ENCODE data around the gene LPIN3. TPM values are rescaled to one million over a fixed set of nuclear protein-coding genes. Genes with fewer than 3 reads are reported as not detected.

Gene LPIN3
- total RNA-seq, 2 experiments from 2014 or later: 1.9 to 2.4 TPM

DNA sequence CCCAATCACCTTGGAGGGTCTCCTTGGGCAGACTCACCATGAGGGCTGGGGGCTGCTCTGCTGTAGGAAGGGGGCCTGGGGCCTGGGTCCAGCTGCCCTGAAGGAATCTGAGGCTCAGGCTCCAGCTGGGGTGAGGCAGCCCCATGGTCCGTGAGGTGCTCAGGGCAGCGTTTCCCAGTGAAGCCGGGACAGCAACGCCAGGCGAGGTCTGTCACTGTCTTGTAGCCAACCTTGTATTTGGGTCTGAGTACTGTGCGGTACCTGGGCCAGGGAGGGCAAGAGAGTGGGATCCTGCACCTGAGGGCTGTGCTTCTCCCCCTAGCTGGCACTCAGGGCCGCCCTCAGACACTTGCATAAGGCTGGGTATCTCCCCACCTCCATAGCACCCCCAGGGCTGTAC is 23.0 kb downstream of the LPIN3 start:
- Histone ChIP-seq H3K27me3 (ENCODE audit: control insufficient read depth in 1 of 2, insufficient read depth in 2 of 2, low read length in 2 of 2) (peaks cover 15 to 28% of the 10 kb centered on the region in 2 experiments), H3K27ac (ENCODE audit: low read depth in 1 of 2, low read length in 2 of 2) (no peak overlapping the region), H3K36me3 (ENCODE audit: insufficient read depth, low read length) (no peaks in the 10 kb centered on the region), H3K4me3 (ENCODE audit: low read length) (no peak overlapping the region), H3K9me3 (ENCODE audit: control insufficient read depth in 1 of 2, insufficient read depth in 1 of 2, low read length in 2 of 2) (no peaks in the 10 kb centered on the region), H3K4me1 (ENCODE audit: insufficient read depth, low read length) (no peaks in the 10 kb centered on the region)
- Mint-ChIP-seq H3K4me1 (ENCODE audit: low read depth) (peaks cover 8% of the 10 kb centered on the region), H3K4me3 (no peak overlapping the region), H3K27me3 (peaks cover 26% of the 10 kb centered on the region), H3K27ac (no peak overlapping the region), H3K36me3 (ENCODE audit: low read depth) (no peaks in the 10 kb centered on the region), H3K9me3 (no peaks in the 10 kb centered on the region)
- POLR2A ChIA-PET: no interaction called here
- DNase-seq (no peak), ATAC-seq (ENCODE audit: poor library complexity) (no peak)
- TF ChIP-seq, protein P1, sequence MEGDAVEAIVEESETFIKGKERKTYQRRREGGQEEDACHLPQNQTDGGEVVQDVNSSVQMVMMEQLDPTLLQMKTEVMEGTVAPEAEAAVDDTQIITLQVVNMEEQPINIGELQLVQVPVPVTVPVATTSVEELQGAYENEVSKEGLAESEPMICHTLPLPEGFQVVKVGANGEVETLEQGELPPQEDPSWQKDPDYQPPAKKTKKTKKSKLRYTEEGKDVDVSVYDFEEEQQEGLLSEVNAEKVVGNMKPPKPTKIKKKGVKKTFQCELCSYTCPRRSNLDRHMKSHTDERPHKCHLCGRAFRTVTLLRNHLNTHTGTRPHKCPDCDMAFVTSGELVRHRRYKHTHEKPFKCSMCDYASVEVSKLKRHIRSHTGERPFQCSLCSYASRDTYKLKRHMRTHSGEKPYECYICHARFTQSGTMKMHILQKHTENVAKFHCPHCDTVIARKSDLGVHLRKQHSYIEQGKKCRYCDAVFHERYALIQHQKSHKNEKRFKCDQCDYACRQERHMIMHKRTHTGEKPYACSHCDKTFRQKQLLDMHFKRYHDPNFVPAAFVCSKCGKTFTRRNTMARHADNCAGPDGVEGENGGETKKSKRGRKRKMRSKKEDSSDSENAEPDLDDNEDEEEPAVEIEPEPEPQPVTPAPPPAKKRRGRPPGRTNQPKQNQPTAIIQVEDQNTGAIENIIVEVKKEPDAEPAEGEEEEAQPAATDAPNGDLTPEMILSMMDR (IDR thresholded peaks at IDR 0.05): no peak
- intact Hi-C loops (cut with DNase I, micrococcal nuclease): no loop called here
- CTCF ChIA-PET: no interaction called here

DNA sequence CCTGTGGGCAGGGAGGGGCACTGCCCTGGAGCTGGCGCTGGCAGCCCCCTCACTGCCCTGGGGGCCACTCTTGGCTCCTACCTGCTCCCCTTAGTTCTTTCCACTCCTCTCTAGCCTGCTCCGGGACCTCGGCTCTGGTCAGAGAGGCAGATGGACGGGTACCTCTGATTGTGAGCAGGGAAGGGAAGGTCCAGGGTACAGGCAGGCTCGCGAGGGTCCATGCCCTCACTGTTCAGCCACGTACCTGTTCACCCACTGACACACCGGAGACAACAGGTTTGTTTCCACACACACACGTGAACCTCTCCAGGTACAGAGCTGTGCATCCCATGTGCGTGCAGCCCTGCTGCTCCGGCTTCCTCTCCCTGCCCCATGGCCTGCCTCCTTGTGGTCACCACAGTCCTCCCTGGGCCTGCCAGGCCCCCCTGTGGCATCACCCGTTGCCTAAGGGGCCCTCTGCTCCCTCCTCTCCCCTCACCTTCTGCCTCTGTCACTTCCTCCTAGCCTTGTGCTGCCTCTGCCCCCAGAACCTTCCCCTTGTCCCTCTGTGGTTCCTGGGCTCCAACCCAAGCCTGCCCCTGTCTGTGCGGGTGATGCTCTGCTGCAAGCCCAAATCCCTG is 23.7 kb downstream of the LPIN3 start:
- no peak overlapping the region for H3K27ac ChIP-seq (ENCODE audit: low read depth in 1 of 2, low read length in 2 of 2)
- no peaks in the 10 kb centered on the region for H3K9me3 Mint-ChIP-seq
- H3K4me1 Mint-ChIP-seq (ENCODE audit: low read depth): peaks cover 8% of the 10 kb centered on the region
- H3K9me3 ChIP-seq (ENCODE audit: control insufficient read depth in 1 of 2, insufficient read depth in 1 of 2, low read length in 2 of 2): no peaks in the 10 kb centered on the region
- no peak overlapping the region for H3K27ac Mint-ChIP-seq
- DNase-seq (no peak), ATAC-seq (ENCODE audit: poor library complexity) (no peak)
- peaks cover 31% of the 10 kb centered on the region for H3K27me3 Mint-ChIP-seq
- no peak overlapping the region for H3K4me3 Mint-ChIP-seq
- intact Hi-C loops (cut with DNase I, micrococcal nuclease): no loop called here
- CTCF ChIA-PET: no interaction called here
- POLR2A ChIA-PET: no interaction called here
- H3K36me3 ChIP-seq (ENCODE audit: insufficient read depth, low read length): no peaks in the 10 kb centered on the region
- H3K36me3 Mint-ChIP-seq (ENCODE audit: low read depth): no peaks in the 10 kb centered on the region
- H3K27me3 ChIP-seq (ENCODE audit: control insufficient read depth in 1 of 2, insufficient read depth in 2 of 2, low read length in 2 of 2): peaks cover 15 to 33% of the 10 kb centered on the region in 2 experiments
- no peaks in the 10 kb centered on the region for H3K4me1 ChIP-seq (ENCODE audit: insufficient read depth, low read length)
- H3K4me3 ChIP-seq (ENCODE audit: low read length): no peak overlapping the region
- TF ChIP-seq, protein P1 (IDR thresholded peaks at IDR 0.05): no peak

DNA sequence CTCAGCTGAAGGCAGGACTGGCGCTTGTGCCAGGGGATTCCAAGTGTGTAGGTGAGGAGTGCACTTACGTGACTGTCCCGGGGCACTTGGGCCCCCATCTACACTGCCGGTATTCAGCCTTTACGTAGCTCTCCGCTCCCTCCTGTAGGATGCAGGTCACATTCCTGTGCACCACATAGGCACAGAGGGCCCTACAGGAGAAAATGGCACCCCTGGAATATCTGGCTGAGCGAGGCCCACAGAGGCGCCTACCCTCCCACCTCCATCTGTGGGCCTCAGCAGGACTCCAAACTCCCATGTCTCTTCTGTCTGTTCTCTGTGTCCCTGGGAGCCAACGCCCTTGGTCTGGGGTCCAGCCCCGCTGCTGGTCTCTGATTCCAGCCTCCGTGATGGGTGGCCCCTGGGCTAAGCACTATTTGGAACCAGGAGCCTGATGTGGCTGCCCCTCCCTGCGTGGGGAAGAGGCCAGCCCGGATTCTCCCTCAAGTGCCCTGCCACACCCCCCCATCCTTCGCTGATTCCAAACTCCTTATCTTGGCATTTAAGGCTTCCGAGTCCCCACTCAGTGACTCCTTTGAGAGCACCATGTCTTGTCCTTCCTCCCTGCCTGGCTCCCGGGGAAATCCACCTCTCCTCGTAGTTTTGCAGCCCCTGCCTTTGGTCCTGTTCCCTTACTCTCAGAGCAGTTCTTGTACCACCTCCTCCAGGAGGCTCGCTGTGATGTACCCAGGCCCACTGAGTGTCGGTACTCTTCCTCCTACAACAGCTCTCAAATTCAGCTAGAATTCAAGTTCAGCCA is 24.5 kb downstream of the LPIN3 start:
- ChIA-PET CTCF (no interaction called here), POLR2A (no interaction called here)
- Histone ChIP-seq H3K4me3 (ENCODE audit: low read length) (no peak overlapping the region), H3K36me3 (ENCODE audit: insufficient read depth, low read length) (no peaks in the 10 kb centered on the region), H3K27me3 (ENCODE audit: control insufficient read depth in 1 of 2, insufficient read depth in 2 of 2, low read length in 2 of 2) (peaks cover 20 to 41% of the 10 kb centered on the region in 2 experiments), H3K4me1 (ENCODE audit: insufficient read depth, low read length) (no peaks in the 10 kb centered on the region), H3K27ac (ENCODE audit: low read depth in 1 of 2, low read length in 2 of 2) (no peak overlapping the region), H3K9me3 (ENCODE audit: control insufficient read depth in 1 of 2, insufficient read depth in 1 of 2, low read length in 2 of 2) (no peaks in the 10 kb centered on the region)
- Mint-ChIP-seq H3K36me3 (ENCODE audit: low read depth) (no peaks in the 10 kb centered on the region), H3K4me3 (peak overlapping the region; percentile 56), H3K27me3 (peaks cover 39% of the 10 kb centered on the region), H3K27ac (no peak overlapping the region), H3K4me1 (ENCODE audit: low read depth) (peaks cover 8% of the 10 kb centered on the region), H3K9me3 (no peaks in the 10 kb centered on the region)
- TF ChIP-seq, protein P1 (IDR thresholded peaks at IDR 0.05): no peak
- ATAC-seq (ENCODE audit: poor library complexity): no peak
- DNase-seq: no peak
- intact Hi-C loops (cut with DNase I, micrococcal nuclease): no loop called here
